Measurements from ENCODE around the gene MOXD1. TPM values are rescaled to one million over a fixed set of nuclear protein-coding genes. Genes with fewer than 3 reads are reported as not detected.

Gene MOXD1
- polyA plus RNA-seq, 1 of the 3 experiments (the other 2 are of a cell fraction) = 252 TPM

DNA sequence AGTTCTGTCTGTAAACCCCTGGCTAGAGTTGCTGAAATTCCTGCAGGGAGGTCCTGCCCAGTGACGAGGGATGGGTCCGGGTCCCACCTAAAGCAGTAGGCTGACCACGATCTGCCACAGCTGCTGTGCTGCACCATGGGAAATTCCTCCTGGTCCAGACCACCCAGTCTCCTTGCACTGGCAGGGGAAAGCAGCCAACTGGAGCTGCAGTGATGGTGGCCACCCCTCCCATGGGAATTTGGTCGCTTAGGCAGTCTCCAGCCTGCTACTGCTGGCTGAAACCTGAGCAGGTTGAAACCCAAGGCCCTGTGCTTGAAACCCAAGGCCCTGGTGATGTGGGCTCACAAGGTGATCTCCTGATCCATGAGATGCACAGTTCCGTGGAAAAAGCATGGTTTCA is 23.9 kb upstream of the MOXD1 start:
- no peak overlapping the region for H3K9ac ChIP-seq
- no peaks in the 10 kb centered on the region for H3K79me2 ChIP-seq (ENCODE audit: insufficient read depth)
- H3K9me3 ChIP-seq = no peaks in the 10 kb centered on the region
- DNase-seq = no peak
- POLR2A ChIA-PET = no interaction called here
- H3K27ac ChIP-seq (ENCODE audit: low read depth in 2 of 2, low read length in 1 of 2) = no peak overlapping the region
- H4K20me1 ChIP-seq (ENCODE audit: insufficient read depth) = no peaks in the 10 kb centered on the region
- H3K9me2 ChIP-seq = no peaks in the 10 kb centered on the region
- no peaks in the 10 kb centered on the region for H3F3A ChIP-seq (replicated peaks; ENCODE audit: insufficient read depth)
- no peak overlapping the region for H3K4me2 ChIP-seq
- H3K4me3 ChIP-seq (ENCODE audit: low read depth in 2 of 2, low read length in 1 of 2) = no peak overlapping the region
- no peaks in the 10 kb centered on the region for H3K36me3 ChIP-seq (replicated peaks in 1 of 2; ENCODE audit: control insufficient read depth in 1 of 2, insufficient read depth in 2 of 2, low read length in 1 of 2)
- H3K4me1 ChIP-seq (ENCODE audit: control insufficient read depth in 1 of 2, insufficient read depth in 2 of 2, low read depth in 1 of 2, low read length in 1 of 2) = no peaks in the 10 kb centered on the region
- H2AFZ ChIP-seq (ENCODE audit: low read depth) = no peak overlapping the region
- CTCF ChIA-PET = no interaction called here
- no peak for TF ChIP-seq FOSL2 (IDR thresholded peaks at IDR 0.05; ENCODE audit: borderline replicate concordance, low read depth)
- TF ChIP-seq RXRA (IDR thresholded peaks at IDR 0.05; ENCODE audit: borderline replicate concordance, low read depth) = no peak
- no peak for TF ChIP-seq ZBTB33 (IDR thresholded peaks at IDR 0.05; ENCODE audit: borderline replicate concordance, low read depth)
- TF ChIP-seq NRF1 (IDR thresholded peaks at IDR 0.05; ENCODE audit: low read depth, low read length) = no peak
- H3K27me3 ChIP-seq (ENCODE audit: insufficient read depth) = no peaks in the 10 kb centered on the region
- WGBS (ENCODE audit: low lambda C conversion rate) = 0% methylated on average over 1 of the region's 5 CpGs

DNA sequence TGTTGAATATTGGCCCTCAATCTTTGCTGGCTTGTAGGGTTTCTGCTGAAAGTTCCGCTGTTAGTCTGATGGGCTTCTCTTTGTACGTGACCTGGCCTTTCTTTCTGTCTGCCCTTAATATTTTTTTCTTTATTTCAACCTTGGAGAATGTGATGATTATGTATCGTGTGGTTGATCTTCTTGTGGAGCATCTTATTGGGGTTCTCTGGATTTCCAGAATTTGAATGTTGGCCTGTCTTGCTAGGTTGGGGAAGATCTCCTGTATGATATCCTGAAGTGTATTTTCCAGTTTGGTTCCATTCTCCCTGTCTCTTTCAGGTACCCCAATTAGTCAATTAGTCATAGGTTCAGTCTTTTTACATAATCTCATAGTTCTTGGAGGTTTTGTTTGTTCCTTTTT is 22.6 kb upstream of the MOXD1 start:
- H2AFZ ChIP-seq (ENCODE audit: low read depth) = no peak overlapping the region
- no peaks in the 10 kb centered on the region for H3F3A ChIP-seq (replicated peaks; ENCODE audit: insufficient read depth)
- no peak overlapping the region for H3K4me2 ChIP-seq
- H3K4me1 ChIP-seq (ENCODE audit: control insufficient read depth in 1 of 2, insufficient read depth in 2 of 2, low read depth in 1 of 2, low read length in 1 of 2) = no peaks in the 10 kb centered on the region
- H3K27ac ChIP-seq (ENCODE audit: low read depth in 2 of 2, low read length in 1 of 2) = no peak overlapping the region
- H3K79me2 ChIP-seq (ENCODE audit: insufficient read depth) = no peaks in the 10 kb centered on the region
- no peaks in the 10 kb centered on the region for H3K27me3 ChIP-seq (ENCODE audit: insufficient read depth)
- WGBS (ENCODE audit: low lambda C conversion rate) = 37% methylated on average over 3 of the region's 3 CpGs
- TF ChIP-seq JUND (IDR thresholded peaks at IDR 0.05) (no peak), ELF1 (IDR thresholded peaks at IDR 0.05) (no peak), PBX3 (IDR thresholded peaks at IDR 0.05) (no peak), FOSL2 (IDR thresholded peaks at IDR 0.05; ENCODE audit: borderline replicate concordance, low read depth) (no peak), FOXJ3 (CRISPR knock-in tag; IDR thresholded peaks at IDR 0.05) (no peak), EZH2phosphoT487 (IDR thresholded peaks at IDR 0.05; ENCODE audit: borderline replicate concordance, low read depth) (no peak), CHD2 (IDR thresholded peaks at IDR 0.05; ENCODE audit: low read length, partially characterized antibody) (no peak), FOXM1 (IDR thresholded peaks at IDR 0.05; ENCODE audit: low read depth) (no peak), GATA2 (CRISPR knock-in tag; IDR thresholded peaks at IDR 0.05) (no peak), GABPA (IDR thresholded peaks at IDR 0.05; ENCODE audit: low read depth) (no peak), MXI1 (IDR thresholded peaks at IDR 0.05; ENCODE audit: low read depth, low read length) (no peak), TEAD4 (IDR thresholded peaks at IDR 0.05; ENCODE audit: borderline replicate concordance, insufficient read depth) (no peak), EP300 (IDR thresholded peaks at IDR 0.05; ENCODE audit: borderline replicate concordance in 1 of 2, low read depth in 1 of 2, low read length in 1 of 2) (no peak), NFIC (IDR thresholded peaks at IDR 0.05; ENCODE audit: borderline replicate concordance) (no peak), USF2 (IDR thresholded peaks at IDR 0.05; ENCODE audit: borderline replicate concordance, low read depth, low read length) (no peak)
- TF ChIP-seq, protein P1, sequence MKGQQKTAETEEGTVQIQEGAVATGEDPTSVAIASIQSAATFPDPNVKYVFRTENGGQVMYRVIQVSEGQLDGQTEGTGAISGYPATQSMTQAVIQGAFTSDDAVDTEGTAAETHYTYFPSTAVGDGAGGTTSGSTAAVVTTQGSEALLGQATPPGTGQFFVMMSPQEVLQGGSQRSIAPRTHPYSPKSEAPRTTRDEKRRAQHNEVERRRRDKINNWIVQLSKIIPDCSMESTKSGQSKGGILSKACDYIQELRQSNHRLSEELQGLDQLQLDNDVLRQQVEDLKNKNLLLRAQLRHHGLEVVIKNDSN (IDR thresholded peaks at IDR 0.05; ENCODE audit: borderline replicate concordance, low read depth) = no peak
- TF ChIP-seq, protein P2, sequence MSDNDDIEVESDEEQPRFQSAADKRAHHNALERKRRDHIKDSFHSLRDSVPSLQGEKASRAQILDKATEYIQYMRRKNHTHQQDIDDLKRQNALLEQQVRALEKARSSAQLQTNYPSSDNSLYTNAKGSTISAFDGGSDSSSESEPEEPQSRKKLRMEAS (IDR thresholded peaks at IDR 0.05; ENCODE audit: low read depth) = no peak
- no peaks in the 10 kb centered on the region for H3K9me2 ChIP-seq
- H3K4me3 ChIP-seq (ENCODE audit: low read depth in 2 of 2, low read length in 1 of 2) = no peak overlapping the region
- no peaks in the 10 kb centered on the region for H3K9me3 ChIP-seq
- no peak for DNase-seq
- H4K20me1 ChIP-seq (ENCODE audit: insufficient read depth) = no peaks in the 10 kb centered on the region
- no peak overlapping the region for H3K9ac ChIP-seq
- ChIA-PET CTCF (no interaction called here), POLR2A (no interaction called here)
- no peaks in the 10 kb centered on the region for H3K36me3 ChIP-seq (replicated peaks in 1 of 2; ENCODE audit: control insufficient read depth in 1 of 2, insufficient read depth in 2 of 2, low read length in 1 of 2)

Measured in SK-N-SH (cell line).